GM23338 (cell line): ENCODE measurements around the gene METRN.

Experiments
- CREB1 ChIP-seq: fragments of 250-450 bp; sonication (Bioruptor Pico); IDR thresholded peaks from 2 replicates; pipeline ENCODE4 v1.5.0; 2020; ENCODE audit warnings: low read depth, mild to moderate bottlenecking, moderate library complexity
- ETS1 ChIP-seq: IDR thresholded peaks from 2 replicates; pipeline ENCODE4 v1.6.1; 2016; ENCODE audit warnings: antibody characterized with exemption
- EZH2 ChIP-seq: fragments of 200-600 bp; sonication (generic); IDR thresholded peaks from one replicate; pipeline ENCODE4 v1.8.0; 2017; ENCODE audit warnings: antibody characterized with exemption, mild to moderate bottlenecking, low read depth; ENCODE audit not compliant: unreplicated experiment
- EZH2phosphoT487 ChIP-seq: fragments of 200-600 bp; sonication (generic); IDR thresholded peaks from one replicate; pipeline ENCODE4 v1.8.1; 2018; ENCODE audit warnings: antibody characterized with exemption; ENCODE audit not compliant: unreplicated experiment
- JUNB ChIP-seq: IDR thresholded peaks from one replicate; pipeline ENCODE4 v1.6.1; 2016; ENCODE audit warnings: antibody characterized with exemption; ENCODE audit not compliant: unreplicated experiment
- POLR2AphosphoS5 ChIP-seq: IDR thresholded peaks from 2 replicates; pipeline ENCODE4 v1.6.1; 2016; ENCODE audit warnings: antibody characterized with exemption, low read depth
- REST ChIP-seq: IDR thresholded peaks from one replicate; pipeline ENCODE4 v1.6.1; 2018; ENCODE audit warnings: antibody characterized with exemption; ENCODE audit not compliant: unreplicated experiment
- ZNF114 ChIP-seq: fragments of 250-450 bp; sonication (Bioruptor Pico); IDR thresholded peaks from 2 replicates; pipeline ENCODE4 v1.5.0; 2020; ENCODE audit warnings: mild to moderate bottlenecking, moderate library complexity
- ZNF331 ChIP-seq: fragments of 250-450 bp; sonication (Bioruptor Pico); IDR thresholded peaks from 2 replicates; pipeline ENCODE4 v1.5.0; 2020; ENCODE audit warnings: low read depth, mild to moderate bottlenecking, moderate library complexity
- ZNF462 ChIP-seq: fragments of 250-450 bp; sonication (Bioruptor Pico); IDR thresholded peaks from 2 replicates; pipeline ENCODE4 v1.5.0; 2020; ENCODE audit warnings: mild to moderate bottlenecking, moderate library complexity
- TF ChIP-seq, protein P1 (sequence below), 2 experiments: fragments of 200-600 bp in 1 of 2; sonication (generic) in 1 of 2; conservative IDR thresholded peaks; 2 replicates each; pipeline versions ENCODE4 v1.5.1 to v1.6.1; 2016 to 2017; ENCODE audit warnings: antibody characterized with exemption in 2 of 2, low read depth in 2 of 2, mild to moderate bottlenecking in 2 of 2, moderate library complexity in 1 of 2

- TF ChIP-seq EZH2: no peak
- TF ChIP-seq, protein P1, sequence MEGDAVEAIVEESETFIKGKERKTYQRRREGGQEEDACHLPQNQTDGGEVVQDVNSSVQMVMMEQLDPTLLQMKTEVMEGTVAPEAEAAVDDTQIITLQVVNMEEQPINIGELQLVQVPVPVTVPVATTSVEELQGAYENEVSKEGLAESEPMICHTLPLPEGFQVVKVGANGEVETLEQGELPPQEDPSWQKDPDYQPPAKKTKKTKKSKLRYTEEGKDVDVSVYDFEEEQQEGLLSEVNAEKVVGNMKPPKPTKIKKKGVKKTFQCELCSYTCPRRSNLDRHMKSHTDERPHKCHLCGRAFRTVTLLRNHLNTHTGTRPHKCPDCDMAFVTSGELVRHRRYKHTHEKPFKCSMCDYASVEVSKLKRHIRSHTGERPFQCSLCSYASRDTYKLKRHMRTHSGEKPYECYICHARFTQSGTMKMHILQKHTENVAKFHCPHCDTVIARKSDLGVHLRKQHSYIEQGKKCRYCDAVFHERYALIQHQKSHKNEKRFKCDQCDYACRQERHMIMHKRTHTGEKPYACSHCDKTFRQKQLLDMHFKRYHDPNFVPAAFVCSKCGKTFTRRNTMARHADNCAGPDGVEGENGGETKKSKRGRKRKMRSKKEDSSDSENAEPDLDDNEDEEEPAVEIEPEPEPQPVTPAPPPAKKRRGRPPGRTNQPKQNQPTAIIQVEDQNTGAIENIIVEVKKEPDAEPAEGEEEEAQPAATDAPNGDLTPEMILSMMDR (conservative IDR thresholded peaks at IDR 0.05; ENCODE audit: low read depth in 2 of 2): no peak
- TF ChIP-seq ZNF462: no peak
- TF ChIP-seq EZH2phosphoT487: no peak
- no peak for TF ChIP-seq REST
- no peak for TF ChIP-seq CREB1 (CRISPR knock-in tag)
- peak; percentile 78 for TF ChIP-seq POLR2AphosphoS5
- TF ChIP-seq ZNF114 (CRISPR knock-in tag): no peak
- TF ChIP-seq JUNB: no peak
- no peak for TF ChIP-seq ETS1
- no peak for TF ChIP-seq ZNF331 (CRISPR knock-in tag)
Measured at GRCh38 chr16:695355-696089, 19.4 kb upstream of the METRN start.
